ENCODE results near the gene GALNT2. TPM values are rescaled to one million over a fixed set of nuclear protein-coding genes. Genes with fewer than 3 reads are reported as not detected.

GALNT2 gene
- total and polyA plus RNA-seq, 2 experiments from 2014 or later: 17.8 to 48.3 TPM

DNA sequence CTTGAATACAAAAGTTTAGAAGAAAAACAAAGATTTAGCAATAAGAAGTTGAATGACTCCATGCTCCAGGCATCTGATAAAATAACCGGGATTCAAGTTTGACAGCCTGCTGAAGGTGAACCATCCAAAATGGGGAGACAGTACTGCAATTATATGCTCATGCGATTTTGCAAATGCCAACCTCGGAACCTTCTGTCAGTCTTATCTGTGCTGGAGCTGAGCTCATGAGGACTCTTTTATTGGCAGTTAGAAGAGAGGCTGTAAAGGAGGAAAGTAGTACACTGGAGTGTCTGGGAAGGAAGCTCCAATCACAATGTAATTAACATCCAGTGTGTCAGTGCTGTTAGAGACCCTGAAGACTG lies 170.0 kb downstream of the GALNT2 start:
- H3K4me1 ChIP-seq (ENCODE audit: insufficient read depth): peaks cover 19% of the 10 kb centered on the region
- Mint-ChIP-seq H3K4me1 (peaks cover 24% of the 10 kb centered on the region), H3K27me3 (ENCODE audit: insufficient read depth, low read depth, poor library complexity) (peaks cover 1% of the 10 kb centered on the region), H3K27ac (no peak overlapping the region), H3K4me3 (no peak overlapping the region), H3K36me3 (ENCODE audit: low read depth) (peaks cover 23% of the 10 kb centered on the region), H3K9me3 (peaks cover 4% of the 10 kb centered on the region; the same call in 1 of the 3 replicates)
- DNase-seq (ENCODE audit: low spot score): no peak
- H4K20me1 ChIP-seq (replicated peaks; ENCODE audit: insufficient read depth): peaks cover 6% of the 10 kb centered on the region; the same call in 1 of the 2 replicates
- no peaks in the 10 kb centered on the region for H3K79me2 ChIP-seq (replicated peaks; ENCODE audit: insufficient read depth)
- H3K27ac ChIP-seq (ENCODE audit: low read depth): no peak overlapping the region
- peaks cover 6% of the 10 kb centered on the region for H3K36me3 ChIP-seq (ENCODE audit: insufficient read depth)
- no peaks in the 10 kb centered on the region for H3K27me3 ChIP-seq (ENCODE audit: insufficient read depth)
- H3K4me2 ChIP-seq: no peak overlapping the region
- no peak for ATAC-seq
- H2AFZ ChIP-seq: no peak overlapping the region
- H3F3A ChIP-seq (replicated peaks; ENCODE audit: low read depth): no peaks in the 10 kb centered on the region
- H3K9me2 ChIP-seq (ENCODE audit: insufficient read depth): no peaks in the 10 kb centered on the region
- no peak overlapping the region for H3K4me3 ChIP-seq
- TF ChIP-seq CREB1 (CRISPR knock-in tag; IDR thresholded peaks at IDR 0.05; ENCODE audit: low read depth) (no peak), ZNF114 (CRISPR knock-in tag; IDR thresholded peaks at IDR 0.05) (no peak), EZH2 (IDR thresholded peaks at IDR 0.05; ENCODE audit: low read depth, unreplicated experiment) (no peak), POLR2AphosphoS5 (IDR thresholded peaks at IDR 0.05; ENCODE audit: low read depth) (no peak), JUNB (IDR thresholded peaks at IDR 0.05; ENCODE audit: unreplicated experiment) (no peak), STAT1 (IDR thresholded peaks at IDR 0.05; ENCODE audit: unreplicated experiment) (no peak), ETS1 (IDR thresholded peaks at IDR 0.05) (no peak)
- TF ChIP-seq, protein P1, sequence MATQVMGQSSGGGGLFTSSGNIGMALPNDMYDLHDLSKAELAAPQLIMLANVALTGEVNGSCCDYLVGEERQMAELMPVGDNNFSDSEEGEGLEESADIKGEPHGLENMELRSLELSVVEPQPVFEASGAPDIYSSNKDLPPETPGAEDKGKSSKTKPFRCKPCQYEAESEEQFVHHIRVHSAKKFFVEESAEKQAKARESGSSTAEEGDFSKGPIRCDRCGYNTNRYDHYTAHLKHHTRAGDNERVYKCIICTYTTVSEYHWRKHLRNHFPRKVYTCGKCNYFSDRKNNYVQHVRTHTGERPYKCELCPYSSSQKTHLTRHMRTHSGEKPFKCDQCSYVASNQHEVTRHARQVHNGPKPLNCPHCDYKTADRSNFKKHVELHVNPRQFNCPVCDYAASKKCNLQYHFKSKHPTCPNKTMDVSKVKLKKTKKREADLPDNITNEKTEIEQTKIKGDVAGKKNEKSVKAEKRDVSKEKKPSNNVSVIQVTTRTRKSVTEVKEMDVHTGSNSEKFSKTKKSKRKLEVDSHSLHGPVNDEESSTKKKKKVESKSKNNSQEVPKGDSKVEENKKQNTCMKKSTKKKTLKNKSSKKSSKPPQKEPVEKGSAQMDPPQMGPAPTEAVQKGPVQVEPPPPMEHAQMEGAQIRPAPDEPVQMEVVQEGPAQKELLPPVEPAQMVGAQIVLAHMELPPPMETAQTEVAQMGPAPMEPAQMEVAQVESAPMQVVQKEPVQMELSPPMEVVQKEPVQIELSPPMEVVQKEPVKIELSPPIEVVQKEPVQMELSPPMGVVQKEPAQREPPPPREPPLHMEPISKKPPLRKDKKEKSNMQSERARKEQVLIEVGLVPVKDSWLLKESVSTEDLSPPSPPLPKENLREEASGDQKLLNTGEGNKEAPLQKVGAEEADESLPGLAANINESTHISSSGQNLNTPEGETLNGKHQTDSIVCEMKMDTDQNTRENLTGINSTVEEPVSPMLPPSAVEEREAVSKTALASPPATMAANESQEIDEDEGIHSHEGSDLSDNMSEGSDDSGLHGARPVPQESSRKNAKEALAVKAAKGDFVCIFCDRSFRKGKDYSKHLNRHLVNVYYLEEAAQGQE (IDR thresholded peaks at IDR 0.05; ENCODE audit: unreplicated experiment): no peak

GRCh38 chr1:230237805-230238204 lies 170.8 kb downstream of the GALNT2 start:
- Histone ChIP-seq H3K9me2 (ENCODE audit: insufficient read depth) (no peaks in the 10 kb centered on the region), H3K4me3 (no peak overlapping the region), H4K20me1 (replicated peaks; ENCODE audit: insufficient read depth) (peaks cover 6% of the 10 kb centered on the region; the same call in 1 of the 2 replicates), H3K36me3 (ENCODE audit: insufficient read depth) (peaks cover 6% of the 10 kb centered on the region), H3F3A (replicated peaks; ENCODE audit: low read depth) (no peaks in the 10 kb centered on the region), H3K4me1 (ENCODE audit: insufficient read depth) (peaks cover 12% of the 10 kb centered on the region), H2AFZ (no peak overlapping the region), H3K27ac (ENCODE audit: low read depth) (no peak overlapping the region), H3K79me2 (replicated peaks; ENCODE audit: insufficient read depth) (no peaks in the 10 kb centered on the region), H3K27me3 (ENCODE audit: insufficient read depth) (no peaks in the 10 kb centered on the region), H3K4me2 (no peak overlapping the region)
- no peak for ATAC-seq
- peaks cover 4% of the 10 kb centered on the region; the same call in 1 of the 3 replicates for H3K9me3 Mint-ChIP-seq
- DNase-seq (ENCODE audit: low spot score): no peak
- no peak overlapping the region for H3K27ac Mint-ChIP-seq
- H3K4me3 Mint-ChIP-seq: no peak overlapping the region
- peaks cover 16% of the 10 kb centered on the region for H3K4me1 Mint-ChIP-seq
- H3K36me3 Mint-ChIP-seq (ENCODE audit: low read depth): peaks cover 26% of the 10 kb centered on the region
- H3K27me3 Mint-ChIP-seq (ENCODE audit: insufficient read depth, low read depth, poor library complexity): peaks cover 1% of the 10 kb centered on the region
- no peak for TF ChIP-seq NANOG (IDR thresholded peaks at IDR 0.05; ENCODE audit: borderline replicate concordance)
- TF ChIP-seq POLR2AphosphoS5 (IDR thresholded peaks at IDR 0.05; ENCODE audit: low read depth): no peak
- no peak for TF ChIP-seq ZNF114 (CRISPR knock-in tag; IDR thresholded peaks at IDR 0.05)
- TF ChIP-seq CTCF (conservative IDR thresholded peaks at IDR 0.05; ENCODE audit: low read depth in 2 of 2): no peak

All from GM23338 (cell line).